HEK293 (cell line): ENCODE data around the gene MEF2C.

Experiments used
- CTCF ChIA-PET: fragments of 350-600 bp; formaldehyde crosslinking; extraction: SDS; loops from one replicate; lab custom pipeline; 2021; ENCODE audit warnings: antibody characterized with exemption; lab: Yijun Ruan, JAX
- POLR2A ChIA-PET: fragments of 300-600 bp; formaldehyde crosslinking; extraction: SDS; loops from one replicate; lab custom pipeline; 2020; ENCODE audit warnings: antibody characterized with exemption, inconsistent platforms; lab: Yijun Ruan, JAX
- H3K27ac ChIP-seq: fragments of 200-500 bp; sonication (Bioruptor generic); 2 replicates; pipeline ENCODE4 v1.5.1; 2014; ENCODE audit warnings: low read depth, low read length, control low read depth, inconsistent platforms; ENCODE audit errors: extremely low read depth
- H3K36me3 ChIP-seq, 2 experiments: fragments of 200-500 bp in 1 of 2; sonication (Bioruptor generic) in 1 of 2; 1 replicate in 1 of 2; 2 replicates in 1 of 2; pipeline ENCODE4 v1.5.1; 2014 to 2017; ENCODE audit warnings: inconsistent platforms in 2 of 2, low read length in 2 of 2; ENCODE audit not compliant: control insufficient read depth in 2 of 2, insufficient read depth in 1 of 2
- H3K4me1 ChIP-seq: fragments of 200-500 bp; sonication (Bioruptor generic); 2 replicates; pipeline ENCODE4 v1.5.1; 2014; ENCODE audit warnings: mild to moderate bottlenecking, low read length, inconsistent platforms; ENCODE audit not compliant: control insufficient read depth, insufficient read depth
- H3K4me3 ChIP-seq: 2 replicates; pipeline ENCODE4 v1.5.1; 2011; ENCODE audit warnings: low read depth, mild to moderate bottlenecking, control low read depth, low read length, moderate library complexity
- H3K9me3 ChIP-seq: fragments of 200-500 bp; sonication (Bioruptor generic); 2 replicates; pipeline ENCODE4 v1.5.1; 2014; ENCODE audit warnings: low read depth, low read length, inconsistent platforms; ENCODE audit not compliant: control insufficient read depth, insufficient read depth
- GLI2 ChIP-seq: fragments of 450-650 bp; formaldehyde crosslinking; IDR thresholded peaks from 2 replicates; pipeline ENCODE4; 2017; ENCODE audit warnings: missing biosample characterization, missing genetic modification characterization, low read depth, borderline replicate concordance
- GLIS2 ChIP-seq: fragments of 450-650 bp; formaldehyde crosslinking; IDR thresholded peaks from 2 replicates; pipeline ENCODE4 v1.5.1; 2016; ENCODE audit warnings: missing biosample characterization, missing genetic modification characterization
- KLF1 ChIP-seq: fragments of 450-650 bp; formaldehyde crosslinking; IDR thresholded peaks from 2 replicates; pipeline ENCODE4 v1.5.1; 2016; ENCODE audit warnings: missing biosample characterization, missing genetic modification characterization
- OSR2 ChIP-seq: fragments of 450-650 bp; formaldehyde crosslinking; IDR thresholded peaks from 2 replicates; pipeline ENCODE4 v1.5.1; 2016; ENCODE audit warnings: missing biosample characterization, missing genetic modification characterization
- PRDM1 ChIP-seq: fragments of 450-650 bp; formaldehyde crosslinking; IDR thresholded peaks from 2 replicates; pipeline ENCODE4; 2016; ENCODE audit warnings: missing biosample characterization, missing genetic modification characterization
- PRDM4 ChIP-seq: fragments of 450-650 bp; formaldehyde crosslinking; IDR thresholded peaks from 2 replicates; pipeline ENCODE4 v1.5.1; 2017; ENCODE audit warnings: missing biosample characterization, missing genetic modification characterization
- REST ChIP-seq: fragments of 450-650 bp; formaldehyde crosslinking; IDR thresholded peaks from 2 replicates; pipeline ENCODE4 v1.5.1; 2016; ENCODE audit warnings: missing biosample characterization, missing genetic modification characterization
- SETDB1 ChIP-seq: IDR thresholded peaks from one replicate; pipeline ENCODE4 v1.6.1; 2017; ENCODE audit warnings: mild to moderate bottlenecking, low read length, moderate library complexity, mixed read lengths; ENCODE audit not compliant: insufficient read length
- ZBTB26 ChIP-seq: fragments of 450-650 bp; formaldehyde crosslinking; optimal IDR thresholded peaks from 2 replicates; pipeline ENCODE3; 2016; ENCODE audit warnings: missing biosample characterization, mild to moderate bottlenecking, missing genetic modification characterization
- ZBTB48 ChIP-seq: fragments of 450-650 bp; formaldehyde crosslinking; IDR thresholded peaks from 2 replicates; pipeline ENCODE4 v1.5.1; 2016; ENCODE audit warnings: missing biosample characterization, missing genetic modification characterization
- ZBTB7A ChIP-seq: fragments of 450-650 bp; formaldehyde crosslinking; IDR thresholded peaks from 2 replicates; pipeline ENCODE4 v1.5.1; 2016; ENCODE audit warnings: low read depth, missing biosample characterization, missing genetic modification characterization
- ZEB2 ChIP-seq: fragments of 450-650 bp; formaldehyde crosslinking; IDR thresholded peaks from 2 replicates; pipeline ENCODE4 v1.5.1; 2016; ENCODE audit warnings: missing biosample characterization, missing genetic modification characterization
- ZFHX2 ChIP-seq: fragments of 450-650 bp; formaldehyde crosslinking; conservative IDR thresholded peaks from 2 replicates; pipeline ENCODE4 v1.5.1; 2016; ENCODE audit warnings: missing biosample characterization, missing genetic modification characterization
- ZNF121 ChIP-seq: fragments of 450-650 bp; formaldehyde crosslinking; IDR thresholded peaks from 2 replicates; pipeline ENCODE4 v1.5.1; 2016; ENCODE audit warnings: missing biosample characterization, missing genetic modification characterization
- ZNF174 ChIP-seq: fragments of 450-650 bp; formaldehyde crosslinking; IDR thresholded peaks from 2 replicates; pipeline ENCODE4 v1.5.0; 2017; ENCODE audit warnings: missing biosample characterization, mild to moderate bottlenecking, missing genetic modification characterization
- ZNF202 ChIP-seq: fragments of 450-650 bp; formaldehyde crosslinking; IDR thresholded peaks from 2 replicates; pipeline ENCODE4 v1.5.1; 2016; ENCODE audit warnings: missing biosample characterization, missing genetic modification characterization, borderline replicate concordance
- ZNF366 ChIP-seq: fragments of 450-650 bp; formaldehyde crosslinking; conservative IDR thresholded peaks from 2 replicates; pipeline ENCODE4 v1.5.1; 2016; ENCODE audit warnings: missing biosample characterization, missing genetic modification characterization
- ZNF433 ChIP-seq: fragments of 450-650 bp; formaldehyde crosslinking; IDR thresholded peaks from 2 replicates; pipeline ENCODE4 v1.5.1; 2016; ENCODE audit warnings: missing biosample characterization, missing genetic modification characterization, low read depth
- ZNF585B ChIP-seq: fragments of 450-650 bp; formaldehyde crosslinking; IDR thresholded peaks from 2 replicates; pipeline ENCODE4 v1.5.1; 2016; ENCODE audit warnings: missing biosample characterization, missing genetic modification characterization
- ZNF596 ChIP-seq: fragments of 450-650 bp; IDR thresholded peaks from 2 replicates; pipeline ENCODE4 v1.5.0; 2018; ENCODE audit warnings: missing biosample characterization, mild to moderate bottlenecking, missing genetic modification characterization, moderate library complexity
- ZNF600 ChIP-seq: fragments of 450-650 bp; formaldehyde crosslinking; IDR thresholded peaks from 2 replicates; pipeline ENCODE4 v1.5.1; 2016; ENCODE audit warnings: missing biosample characterization, missing genetic modification characterization
- ZNF624 ChIP-seq: fragments of 450-650 bp; formaldehyde crosslinking; IDR thresholded peaks from 2 replicates; pipeline ENCODE4 v1.5.1; 2017; ENCODE audit warnings: missing biosample characterization, missing genetic modification characterization
- ZNF654 ChIP-seq: fragments of 450-650 bp; formaldehyde crosslinking; IDR thresholded peaks from 2 replicates; pipeline ENCODE4 v1.5.1; 2016; ENCODE audit warnings: low read depth, missing biosample characterization, missing genetic modification characterization
- ZNF660 ChIP-seq: fragments of 450-650 bp; IDR thresholded peaks from 2 replicates; pipeline ENCODE4 v1.5.1; 2018; ENCODE audit warnings: missing biosample characterization, mild to moderate bottlenecking, missing genetic modification characterization
- ZNF677 ChIP-seq: fragments of 450-650 bp; IDR thresholded peaks from 2 replicates; pipeline ENCODE4 v1.5.0; 2018; ENCODE audit warnings: missing biosample characterization, mild to moderate bottlenecking, missing genetic modification characterization, moderate library complexity
- ZNF704 ChIP-seq: fragments of 450-650 bp; formaldehyde crosslinking; IDR thresholded peaks from 2 replicates; pipeline ENCODE4 v1.5.1; 2016; ENCODE audit warnings: missing biosample characterization, missing genetic modification characterization
- ZNF792 ChIP-seq: fragments of 450-650 bp; formaldehyde crosslinking; IDR thresholded peaks from 2 replicates; pipeline ENCODE4 v1.5.1; 2016; ENCODE audit warnings: missing biosample characterization, missing genetic modification characterization
- ZSCAN18 ChIP-seq: fragments of 450-650 bp; formaldehyde crosslinking; IDR thresholded peaks from 2 replicates; pipeline ENCODE4 v1.5.1; 2016; ENCODE audit warnings: missing biosample characterization, missing genetic modification characterization
- ZSCAN23 ChIP-seq: fragments of 450-650 bp; formaldehyde crosslinking; IDR thresholded peaks from 2 replicates; pipeline ENCODE4 v1.5.1; 2016; ENCODE audit warnings: missing biosample characterization, missing genetic modification characterization

The MEF2C gene

GRCh38 chr5:88837817-88838216 lies 45.2 kb downstream of the MEF2C start:
- Histone ChIP-seq H3K27ac (no peak overlapping the region), H3K9me3 (no peaks in the 10 kb centered on the region), H3K36me3 (no peaks in the 10 kb centered on the region), H3K4me3 (no peak overlapping the region), H3K4me1 (peaks cover 5% of the 10 kb centered on the region)
- ChIA-PET POLR2A (no interaction called here), CTCF (interaction anchor here (0.5 to 1.0 kb wide), 3 partner anchors 16 to 1438 kb away, joined by 4 to 9 read pairs (median 5); no protein-coding TSS in a partner anchor)
- TF ChIP-seq ZBTB26 (tag by site-specific recombination), result no peak
- no peak for TF ChIP-seq ZNF660
- no peak for TF ChIP-seq ZNF792
- no peak for TF ChIP-seq GLI2
- TF ChIP-seq ZEB2, result no peak
- TF ChIP-seq ZBTB7A (tag by site-specific recombination), result no peak
- no peak for TF ChIP-seq ZNF202
- TF ChIP-seq ZSCAN23, result no peak
- TF ChIP-seq ZNF600, result no peak
- no peak for TF ChIP-seq ZBTB48
- TF ChIP-seq GLIS2 (tag by site-specific recombination), result no peak
- no peak for TF ChIP-seq PRDM4

GRCh38 chr5:88837222-88837621 lies 45.8 kb downstream of the MEF2C start:
- Histone ChIP-seq H3K27ac (no peak overlapping the region), H3K36me3 (no peaks in the 10 kb centered on the region), H3K4me3 (no peak overlapping the region), H3K4me1 (peaks cover 8% of the 10 kb centered on the region), H3K9me3 (no peaks in the 10 kb centered on the region)
- ChIA-PET POLR2A (interaction anchor here (0.7 kb wide), 1 partner anchor 487 kb away, joined by 4 read pairs; no protein-coding TSS in a partner anchor), CTCF (interaction anchor here (0.5 to 1.0 kb wide), 5 partner anchors 16 to 1611 kb away, joined by 3 to 9 read pairs (median 4); no protein-coding TSS in a partner anchor)
- TF ChIP-seq ZNF596 (tag by site-specific recombination) (no peak), GLI2 (no peak), SETDB1 (no peak), ZFHX2 (tag by site-specific recombination) (no peak), ZSCAN18 (no peak), REST (tag by site-specific recombination) (no peak), ZNF585B (tag by site-specific recombination) (no peak), ZNF677 (tag by site-specific recombination) (no peak), ZNF174 (tag by site-specific recombination) (no peak), ZNF366 (tag by site-specific recombination) (no peak), OSR2 (tag by site-specific recombination) (no peak), KLF1 (tag by site-specific recombination) (no peak), ZNF624 (tag by site-specific recombination) (no peak), ZNF654 (no peak), PRDM1 (no peak), ZNF704 (tag by site-specific recombination) (no peak), ZNF433 (no peak), ZNF121 (tag by site-specific recombination) (no peak)
